Measurements from ENCODE around the gene DUSP6.

Gene DUSP6

GRCh38 chr12:89328151-89329030, 23.9 kb downstream of the DUSP6 start:
- H3K4me3 ChIP-seq (ENCODE audit: low read length) = no peak overlapping the region
- TF ChIP-seq CTCF (IDR thresholded peaks at IDR 0.05; ENCODE audit: insufficient read depth, low read depth, low read length, missing control alignments) = no peak
- DNase-seq (ENCODE audit: low read depth) = no peak

- TF ChIP-seq CTCF (IDR thresholded peaks at IDR 0.05; ENCODE audit: insufficient read depth, low read depth, low read length, missing control alignments) = no peak
These were observed 24.7 kb downstream of the DUSP6 start for GRCh38 chr12:89327486-89328094.

DNA sequence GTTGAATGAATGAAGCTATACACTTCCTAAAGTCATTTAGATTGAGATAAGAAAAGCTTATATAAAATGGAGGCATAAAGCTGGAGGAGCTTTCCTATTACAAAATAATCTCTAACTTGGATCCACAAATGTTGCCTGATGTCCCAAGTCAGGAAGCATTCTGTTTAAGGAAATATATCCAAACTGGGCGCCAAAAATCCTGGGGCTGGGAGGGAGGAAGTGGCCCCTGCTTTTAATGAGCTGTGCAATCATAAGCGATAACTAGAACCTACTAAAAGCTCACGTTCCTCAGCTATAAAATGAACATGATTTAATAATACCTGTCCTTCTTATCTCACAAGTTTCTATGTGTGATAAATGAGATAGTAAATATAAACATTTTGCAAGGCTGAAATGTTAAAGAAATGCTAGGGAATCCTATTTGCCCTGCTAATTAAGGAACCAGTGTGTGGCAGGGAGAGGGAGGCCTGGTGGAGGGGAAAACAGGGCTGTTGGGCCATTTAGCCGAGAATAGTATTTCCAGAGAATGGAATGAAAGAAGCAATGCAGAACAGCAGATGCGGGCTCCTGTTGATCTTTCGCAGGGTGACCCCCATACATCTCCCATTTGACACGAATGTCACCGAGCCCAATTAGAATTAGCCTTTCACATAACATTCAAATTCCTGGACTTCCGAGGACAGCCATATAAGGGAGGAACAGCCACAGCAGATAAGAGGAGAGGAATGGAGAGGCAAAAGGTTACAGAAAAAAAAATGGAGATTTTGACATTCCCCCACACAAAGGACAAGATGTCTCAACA, 25.9 kb downstream of the DUSP6 start:
- TF ChIP-seq CTCF (IDR thresholded peaks at IDR 0.05; ENCODE audit: insufficient read depth, low read depth, low read length, missing control alignments) = no peak
- DNase-seq (ENCODE audit: low read depth) = no peak
- no peak overlapping the region for H3K4me3 ChIP-seq (ENCODE audit: low read length)

More at GRCh38 chr12:89327486-89328094, 24.7 kb downstream of the DUSP6 start:
- DNase-seq (ENCODE audit: low read depth) = no peak
- H3K4me3 ChIP-seq (ENCODE audit: low read length) = no peak overlapping the region

GRCh38 chr12:89325495-89325894, 26.8 kb downstream of the DUSP6 start:
- no peak overlapping the region for H3K4me3 ChIP-seq (ENCODE audit: low read length)
- no peak for DNase-seq (ENCODE audit: low read depth)
- TF ChIP-seq CTCF (IDR thresholded peaks at IDR 0.05; ENCODE audit: insufficient read depth, low read depth, low read length, missing control alignments) = no peak

GRCh38 chr12:89324437-89324836, 27.9 kb downstream of the DUSP6 start:
- TF ChIP-seq CTCF (IDR thresholded peaks at IDR 0.05; ENCODE audit: insufficient read depth, low read depth, low read length, missing control alignments) = no peak
- DNase-seq (ENCODE audit: low read depth) = no peak
- H3K4me3 ChIP-seq (ENCODE audit: low read length) = no peak overlapping the region

GRCh38 chr12:89323568-89324218, 28.6 kb downstream of the DUSP6 start:
- no peak overlapping the region for H3K4me3 ChIP-seq (ENCODE audit: low read length)
- TF ChIP-seq CTCF (IDR thresholded peaks at IDR 0.05; ENCODE audit: insufficient read depth, low read depth, low read length, missing control alignments) = no peak
- DNase-seq (ENCODE audit: low read depth) = no peak

Measured in epithelial cell of esophagus (primary cell).